MM.1S (cell line): ENCODE data around the gene TXLNG.
"Not testable (repeated sequence)": the region's sequence is repeated elsewhere in the genome, so short reads cannot be mapped to it uniquely, and the experiment has no call there.

Source experiments
- DNase-seq: peaks from one replicate; pipeline ENCODE4 v3.0.0-alpha.2; 2015
- H2AFZ ChIP-seq: fragments of 300-600 bp; sonication (generic); 2 replicates; pipeline ENCODE4 v1.6.0; 2016; ENCODE audit warnings: antibody characterized with exemption, low read length
- H3F3A ChIP-seq: fragments of 300-600 bp; sonication (generic); 2 replicates; pipeline ENCODE4 v1.6.1; 2016; ENCODE audit warnings: mild to moderate bottlenecking, antibody characterized with exemption, low read length, moderate library complexity, mixed read lengths; ENCODE audit not compliant: insufficient read depth
- H3K27ac ChIP-seq: fragments of 300-600 bp; sonication (generic); 2 replicates; pipeline ENCODE4 v1.5.1; 2016; ENCODE audit warnings: mild to moderate bottlenecking, low read length
- H3K27me3 ChIP-seq: fragments of 300-600 bp; sonication (generic); replicated peaks from 2 replicates; pipeline ENCODE4 v1.6.0; 2016; ENCODE audit warnings: low read length; ENCODE audit not compliant: insufficient read depth
- H3K36me3 ChIP-seq: fragments of 300-600 bp; sonication (generic); replicated peaks from 2 replicates; pipeline ENCODE4 v1.6.1; 2016; ENCODE audit warnings: mild to moderate bottlenecking, low read length, mixed read lengths; ENCODE audit not compliant: insufficient read depth
- H3K4me1 ChIP-seq: fragments of 300-600 bp; sonication (generic); 2 replicates; pipeline ENCODE4 v1.6.1; 2016; ENCODE audit warnings: low read length, mixed read lengths
- H3K4me2 ChIP-seq: fragments of 300-600 bp; sonication (generic); 2 replicates; pipeline ENCODE4 v1.6.0; 2016; ENCODE audit warnings: low read depth, low read length
- H3K4me3 ChIP-seq: fragments of 300-600 bp; sonication (generic); 2 replicates; pipeline ENCODE4 v1.5.1; 2016; ENCODE audit warnings: low read length, mixed read lengths
- H3K79me2 ChIP-seq: fragments of 300-600 bp; sonication (generic); 2 replicates; pipeline ENCODE4 v1.6.1; 2016; ENCODE audit warnings: mixed run types, low read length, mixed read lengths
- H3K9ac ChIP-seq: fragments of 300-600 bp; sonication (generic); 2 replicates; pipeline ENCODE4 v1.6.1; 2016; ENCODE audit warnings: low read length, mixed read lengths
- H3K9me2 ChIP-seq: fragments of 300-600 bp; sonication (generic); replicated peaks from 2 replicates; pipeline ENCODE4 v1.6.1; 2016; ENCODE audit warnings: mild to moderate bottlenecking, low read length, mixed read lengths; ENCODE audit not compliant: insufficient read depth
- H3K9me3 ChIP-seq: fragments of 300-600 bp; sonication (generic); replicated peaks from 2 replicates; pipeline ENCODE4 v1.6.1; 2016; ENCODE audit warnings: mild to moderate bottlenecking, low read length, mixed read lengths; ENCODE audit not compliant: insufficient read depth
- H4K20me1 ChIP-seq: fragments of 300-600 bp; sonication (generic); 2 replicates; pipeline ENCODE4 v1.6.1; 2016; ENCODE audit warnings: mild to moderate bottlenecking, low read length, moderate library complexity, mixed read lengths; ENCODE audit not compliant: insufficient read depth
- CTCF ChIP-seq: fragments of 300-600 bp; sonication (generic); IDR thresholded peaks from 2 replicates; pipeline ENCODE4 v1.5.1; 2016; ENCODE audit warnings: antibody characterized with exemption, low read length, mixed read lengths
- EZH2 ChIP-seq: fragments of 300-600 bp; sonication (generic); optimal IDR thresholded peaks from 2 replicates; pipeline ENCODE3; 2017; ENCODE audit warnings: low read depth, mild to moderate bottlenecking, antibody characterized with exemption, low read length, mixed read lengths
- EZH2phosphoT487 ChIP-seq: fragments of 300-600 bp; sonication (generic); IDR thresholded peaks from 2 replicates; pipeline ENCODE4 v1.6.1; 2018; ENCODE audit warnings: antibody characterized with exemption, low read length

TXLNG gene

GRCh38 chrX:16855363-16856075, 69.3 kb downstream of the TXLNG start:
- H3F3A ChIP-seq: no peaks in the 10 kb centered on the region
- H4K20me1 ChIP-seq: no peaks in the 10 kb centered on the region
- no peak for DNase-seq
- H2AFZ ChIP-seq: no peak overlapping the region
- H3K9me3 ChIP-seq: no peaks in the 10 kb centered on the region
- no peaks in the 10 kb centered on the region for H3K4me1 ChIP-seq
- TF ChIP-seq EZH2: no peak
- no peak for TF ChIP-seq EZH2phosphoT487
- no peak for TF ChIP-seq CTCF
- H3K27ac ChIP-seq: no peak overlapping the region
- no peaks in the 10 kb centered on the region for H3K9me2 ChIP-seq
- no peak overlapping the region for H3K9ac ChIP-seq
- H3K27me3 ChIP-seq: no peaks in the 10 kb centered on the region
- H3K4me2 ChIP-seq: no peak overlapping the region
- no peak overlapping the region for H3K4me3 ChIP-seq
- peaks cover 89% of the 10 kb centered on the region for H3K79me2 ChIP-seq
- no peaks in the 10 kb centered on the region; the same call in 1 of the 2 replicates for H3K36me3 ChIP-seq

GRCh38 chrX:16856076-16856404, 69.8 kb downstream of the TXLNG start:
- H3K36me3 ChIP-seq: not testable (repeated sequence)

GRCh38 chrX:16856744-16857143, 70.5 kb downstream of the TXLNG start:
- TF ChIP-seq EZH2 (no peak), EZH2phosphoT487 (no peak), CTCF (no peak)
- Histone ChIP-seq H3K4me2 (no peak overlapping the region), H3K36me3 (no peaks in the 10 kb centered on the region; the same call in 1 of the 2 replicates)

More at GRCh38 chrX:16856076-16856404, 69.8 kb downstream of the TXLNG start:
- not testable (repeated sequence) for H3K4me1 ChIP-seq, H3K4me3 ChIP-seq, H2AFZ ChIP-seq, H3K9me2 ChIP-seq, H3K4me2 ChIP-seq, H3F3A ChIP-seq, H3K27me3 ChIP-seq, DNase-seq, H4K20me1 ChIP-seq, H3K9ac ChIP-seq, H3K27ac ChIP-seq, H3K9me3 ChIP-seq
- peaks cover 93% of the 10 kb centered on the region for H3K79me2 ChIP-seq

GRCh38 chrX:16862829-16863228, 76.6 kb downstream of the TXLNG start:
- no peaks in the 10 kb centered on the region for H3K9me3 ChIP-seq
- DNase-seq: no peak
- no peaks in the 10 kb centered on the region for H3K36me3 ChIP-seq

More at GRCh38 chrX:16856744-16857143, 70.5 kb downstream of the TXLNG start:
- no peaks in the 10 kb centered on the region for H3K9me3 ChIP-seq
- H3K79me2 ChIP-seq: peaks cover 94% of the 10 kb centered on the region
- H4K20me1 ChIP-seq: no peaks in the 10 kb centered on the region
- no peak overlapping the region for H3K4me3 ChIP-seq
- no peaks in the 10 kb centered on the region for H3K4me1 ChIP-seq
- H3K9me2 ChIP-seq: no peaks in the 10 kb centered on the region
- H3K9ac ChIP-seq: no peak overlapping the region
- no peaks in the 10 kb centered on the region for H3K27me3 ChIP-seq
- no peak overlapping the region for H3K27ac ChIP-seq
- DNase-seq: no peak
- no peaks in the 10 kb centered on the region for H3F3A ChIP-seq
- no peak overlapping the region for H2AFZ ChIP-seq

More at GRCh38 chrX:16862829-16863228, 76.6 kb downstream of the TXLNG start:
- no peaks in the 10 kb centered on the region for H3K4me1 ChIP-seq
- no peaks in the 10 kb centered on the region for H3F3A ChIP-seq
- no peak overlapping the region for H3K27ac ChIP-seq
- TF ChIP-seq EZH2 (no peak), EZH2phosphoT487 (no peak), CTCF (no peak)
- H3K9me2 ChIP-seq: no peaks in the 10 kb centered on the region
- H3K9ac ChIP-seq: no peak overlapping the region
- H3K27me3 ChIP-seq: no peaks in the 10 kb centered on the region
- no peak overlapping the region for H3K4me3 ChIP-seq
- H2AFZ ChIP-seq: no peak overlapping the region
- H4K20me1 ChIP-seq: peaks cover 6% of the 10 kb centered on the region
- H3K4me2 ChIP-seq: no peak overlapping the region
- H3K79me2 ChIP-seq: peaks cover 95% of the 10 kb centered on the region
